Gastrocnemius medialis (tissue), 4 donors: ENCODE results near the gene ADAM12. TPM values are rescaled to one million over a fixed set of nuclear protein-coding genes. Genes with fewer than 3 reads are reported as not detected.

Experiments used
- ATAC-seq, 2 donors: fragments of 150-250 bp; one replicate each; pipeline ENCODE4 v1.9.1; 2016
- DNase-seq, 2 donors: peaks; one replicate each; pipeline ENCODE4 v3.0.0-alpha.2; 2019
- H3K27ac ChIP-seq, 4 donors: fragments of 200-600 bp; sonication (generic); 1 replicate in 1 of 4; 2 replicates in 3 of 4; pipeline ENCODE4 v1.5.1; 2016 to 2018; ENCODE audit warnings: mild to moderate bottlenecking in 2 of 4, moderate library complexity in 1 of 4
- H3K27me3 ChIP-seq, 3 donors: fragments of 200-600 bp; sonication (generic) in 2 of 3; 1 replicate in 1 of 3; 2 replicates in 2 of 3; pipeline versions ENCODE4 v1.5.1 to v1.6.0; 2016 to 2019; ENCODE audit warnings: mild to moderate bottlenecking in 1 of 3, moderate library complexity in 1 of 3
- H3K36me3 ChIP-seq, 2 donors: fragments of 200-600 bp; sonication (generic) in 1 of 2; one replicate each; pipeline ENCODE4 v1.5.1; 2017 to 2018
- H3K4me1 ChIP-seq, 2 donors: fragments of 200-600 bp; sonication (generic) in 1 of 2; one replicate each; pipeline ENCODE4 v1.5.1; 2016 to 2017; ENCODE audit warnings: mild to moderate bottlenecking in 2 of 2
- H3K4me3 ChIP-seq, 4 donors: fragments of 200-600 bp; sonication (generic) in 3 of 4; 1 replicate in 1 of 4; 2 replicates in 3 of 4; pipeline ENCODE4 v1.5.1; 2016 to 2019; ENCODE audit warnings: mild to moderate bottlenecking in 2 of 4
- H3K9me3 ChIP-seq, 3 donors: fragments of 200-600 bp; sonication (generic) in 2 of 3; 1 replicate in 1 of 3; 2 replicates in 2 of 3; pipeline ENCODE4 v1.5.1; 2016 to 2019
- CTCF ChIP-seq, 5 experiments: fragments of 450-650 bp in 3 of 5; fragments of 200-600 bp in 2 of 5; sonication (generic) in 2 of 5; IDR thresholded peaks in 4 of 5; conservative IDR thresholded peaks in 1 of 5; 1 replicate in 4 of 5; 2 replicates in 1 of 5; pipeline ENCODE4 v1.5.1; 2016 to 2019; ENCODE audit warnings: antibody characterized with exemption in 5 of 5, mild to moderate bottlenecking in 3 of 5, moderate library complexity in 3 of 5
- POLR2A ChIP-seq, 2 donors: fragments of 450-650 bp; IDR thresholded peaks; one replicate each; pipeline ENCODE4 v1.6.1; 2017; ENCODE audit warnings: antibody characterized with exemption in 2 of 2, mild to moderate bottlenecking in 2 of 2, moderate library complexity in 2 of 2
- in situ Hi-C, 4 donors: fragments of 200-750 bp; cut with MboI; loops; one replicate each; pipeline versions ENCODE4 v1.15.0 to v1.8.0; 2017; ENCODE audit warnings: low sequenced_read_pairs in 4 of 4
- intact Hi-C: fragments of 100-400 bp; cut with DNase I; formaldehyde crosslinking; loops from one replicate; pipeline ENCODE4 v1.15.1; 2023; ENCODE audit warnings: low total_unique reads
- total RNA-seq, 4 donors: library from RNA; depleted of rRNA; stranded (reverse); fragments of >200 nt; gene quantifications; one replicate each; pipeline versions ENCODE4 v1.1.0 to v1.2.3, GENCODE V29; 2016

ADAM12 gene
- total RNA-seq, 4 donors from 2014 or later, result 0.10 TPM; not detected in 3

GRCh38 chr10:126169899-126170298 is 218.4 kb downstream of the ADAM12 start:
- in situ Hi-C loops, result no loop called here

GRCh38 chr10:126166797-126167196 is 221.5 kb downstream of the ADAM12 start:
- TF ChIP-seq POLR2A (IDR thresholded peaks at IDR 0.05) (no peak), CTCF (IDR thresholded peaks at IDR 0.05 in 4 of 5, conservative IDR thresholded peaks at IDR 0.05 in 1 of 5) (no peak)
- no peak overlapping the region for H3K27ac ChIP-seq
- no peaks in the 10 kb centered on the region for H3K9me3 ChIP-seq
- ATAC-seq, result no peak
- H3K4me3 ChIP-seq, result no peak overlapping the region
- no peak for DNase-seq
- no peaks in the 10 kb centered on the region for H3K4me1 ChIP-seq
- in situ Hi-C loops, result no loop called here
- no peaks in the 10 kb centered on the region for H3K27me3 ChIP-seq
- H3K36me3 ChIP-seq, result no peaks in the 10 kb centered on the region
- intact Hi-C loops, result no loop called here

More at GRCh38 chr10:126169899-126170298, 218.4 kb downstream of the ADAM12 start:
- H3K36me3 ChIP-seq, result no peaks in the 10 kb centered on the region
- H3K4me3 ChIP-seq, result no peak overlapping the region
- intact Hi-C loops, result no loop called here
- no peak overlapping the region for H3K27ac ChIP-seq
- no peaks in the 10 kb centered on the region for H3K27me3 ChIP-seq
- H3K9me3 ChIP-seq, result no peaks in the 10 kb centered on the region
- no peaks in the 10 kb centered on the region for H3K4me1 ChIP-seq
- TF ChIP-seq POLR2A (IDR thresholded peaks at IDR 0.05), result no peak
- no peak for TF ChIP-seq CTCF (IDR thresholded peaks at IDR 0.05 in 4 of 5, conservative IDR thresholded peaks at IDR 0.05 in 1 of 5)
- ATAC-seq, result no peak
- no peak for DNase-seq

- in situ Hi-C loops, result no loop called here
- no peaks in the 10 kb centered on the region for H3K4me1 ChIP-seq
- DNase-seq (no peak), ATAC-seq (no peak)
- no peaks in the 10 kb centered on the region for H3K36me3 ChIP-seq
- no peaks in the 10 kb centered on the region for H3K27me3 ChIP-seq
- TF ChIP-seq CTCF (IDR thresholded peaks at IDR 0.05 in 4 of 5, conservative IDR thresholded peaks at IDR 0.05 in 1 of 5), result no peak
- TF ChIP-seq POLR2A (IDR thresholded peaks at IDR 0.05), result no peak
- no peak overlapping the region for H3K4me3 ChIP-seq
- no peaks in the 10 kb centered on the region for H3K9me3 ChIP-seq
- intact Hi-C loops, result no loop called here
- H3K27ac ChIP-seq, result no peak overlapping the region
Measured at GRCh38 chr10:126165874-126166273, 222.4 kb downstream of the ADAM12 start.

GRCh38 chr10:126163506-126163905 is 224.8 kb downstream of the ADAM12 start:
- Histone ChIP-seq H3K36me3 (no peaks in the 10 kb centered on the region), H3K27me3 (no peaks in the 10 kb centered on the region), H3K9me3 (no peaks in the 10 kb centered on the region), H3K4me3 (no peak overlapping the region), H3K4me1 (no peaks in the 10 kb centered on the region), H3K27ac (no peak overlapping the region)
- TF ChIP-seq CTCF (IDR thresholded peaks at IDR 0.05 in 4 of 5, conservative IDR thresholded peaks at IDR 0.05 in 1 of 5) (no peak), POLR2A (IDR thresholded peaks at IDR 0.05) (no peak)
- intact Hi-C loops (no loop called here), in situ Hi-C loops (no loop called here)
- no peak for DNase-seq
- ATAC-seq, result no peak

GRCh38 chr10:126161691-126162090 is 226.6 kb downstream of the ADAM12 start:
- no peaks in the 10 kb centered on the region for H3K4me1 ChIP-seq
- no peaks in the 10 kb centered on the region for H3K9me3 ChIP-seq
- intact Hi-C loops, result no loop called here
- TF ChIP-seq CTCF (IDR thresholded peaks at IDR 0.05 in 4 of 5, conservative IDR thresholded peaks at IDR 0.05 in 1 of 5) (no peak), POLR2A (IDR thresholded peaks at IDR 0.05) (no peak)
- no peaks in the 10 kb centered on the region for H3K27me3 ChIP-seq
- in situ Hi-C loops, result no loop called here
- DNase-seq (no peak), ATAC-seq (no peak)
- H3K36me3 ChIP-seq, result no peaks in the 10 kb centered on the region
- H3K27ac ChIP-seq, result no peak overlapping the region
- H3K4me3 ChIP-seq, result no peak overlapping the region
